ENCODE results near the gene SHC3.

SHC3 gene

DNA sequence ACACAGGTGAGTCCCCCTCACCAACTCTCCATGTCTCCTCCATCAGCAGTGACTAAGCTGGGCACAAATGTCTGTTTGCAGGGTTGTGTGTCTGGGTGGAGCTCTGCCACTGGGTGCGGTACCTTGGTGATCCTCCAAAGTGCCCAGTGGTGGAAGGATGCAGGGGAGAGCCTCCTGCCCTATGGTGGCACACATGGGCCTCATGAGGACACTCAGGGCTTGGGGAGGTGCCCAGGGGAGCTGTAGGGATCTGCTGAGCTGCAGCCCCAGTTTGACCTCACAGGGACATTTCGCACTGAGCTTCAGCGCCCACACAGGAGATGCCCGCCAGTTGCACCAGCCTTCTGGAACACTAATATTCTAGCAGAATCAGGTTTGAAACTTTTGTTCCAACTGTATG lies 157.9 kb downstream of the SHC3 start:
- DNase-seq, result no peak

DNA sequence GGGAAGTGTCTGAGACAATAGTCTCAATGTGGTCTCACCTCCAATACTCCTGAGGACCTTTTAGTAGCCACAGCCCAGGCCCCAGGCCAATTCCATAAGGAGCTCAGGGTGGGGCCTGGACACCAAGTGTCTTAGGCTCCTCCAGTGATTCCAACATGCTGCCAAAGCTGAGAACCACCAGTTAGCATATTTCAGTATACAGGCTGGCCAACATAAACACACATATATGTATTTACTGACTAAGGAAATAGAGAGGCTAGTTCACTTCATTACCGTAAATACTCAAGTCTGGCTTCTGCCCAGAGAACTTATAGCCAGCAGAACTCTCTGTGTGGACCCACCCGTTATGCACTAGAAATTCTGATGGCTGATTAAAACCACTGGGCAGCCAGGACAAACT lies 163.3 kb downstream of the SHC3 start:
- no peak for DNase-seq

DNA sequence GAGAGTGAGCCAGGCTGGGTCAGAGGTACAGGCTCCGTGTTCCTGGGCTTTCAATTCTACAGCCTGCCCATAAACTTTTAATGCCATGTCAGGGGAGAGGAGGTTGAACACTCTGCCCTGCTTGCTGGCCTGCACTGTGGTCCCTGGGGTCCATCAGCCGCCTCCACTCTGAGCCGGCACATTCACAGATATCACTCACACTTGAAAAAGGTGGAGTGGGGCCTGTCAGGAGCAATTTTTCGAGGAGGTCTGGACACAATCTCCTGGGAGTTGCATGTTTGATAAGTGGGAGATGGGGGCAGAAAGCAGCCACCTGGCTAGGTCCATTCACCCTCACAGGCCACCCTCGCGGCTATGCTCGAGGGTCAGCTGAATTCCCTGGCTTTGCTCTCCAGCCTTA lies 164.5 kb downstream of the SHC3 start:
- DNase-seq, result no peak

DNA sequence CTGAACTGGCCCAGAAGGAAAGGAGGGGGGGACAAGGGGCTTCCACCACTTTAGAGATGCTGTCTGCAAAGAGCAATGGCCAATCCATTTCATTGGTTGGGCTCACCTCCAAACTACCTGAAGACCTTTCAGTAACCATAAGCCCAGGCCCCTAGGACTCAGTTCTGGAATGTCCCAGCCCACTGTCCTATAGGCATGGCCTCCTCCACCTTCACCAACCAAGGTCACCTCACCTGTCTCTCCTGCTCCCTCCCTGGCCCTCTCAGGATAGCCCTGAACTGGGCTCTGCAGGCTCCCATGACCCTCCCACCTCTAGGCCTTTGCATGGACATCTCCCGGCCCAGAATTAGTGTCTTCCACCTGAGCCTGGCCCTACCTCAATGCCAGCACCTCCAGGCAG lies 165.0 kb downstream of the SHC3 start:
- DNase-seq, result no peak

DNA sequence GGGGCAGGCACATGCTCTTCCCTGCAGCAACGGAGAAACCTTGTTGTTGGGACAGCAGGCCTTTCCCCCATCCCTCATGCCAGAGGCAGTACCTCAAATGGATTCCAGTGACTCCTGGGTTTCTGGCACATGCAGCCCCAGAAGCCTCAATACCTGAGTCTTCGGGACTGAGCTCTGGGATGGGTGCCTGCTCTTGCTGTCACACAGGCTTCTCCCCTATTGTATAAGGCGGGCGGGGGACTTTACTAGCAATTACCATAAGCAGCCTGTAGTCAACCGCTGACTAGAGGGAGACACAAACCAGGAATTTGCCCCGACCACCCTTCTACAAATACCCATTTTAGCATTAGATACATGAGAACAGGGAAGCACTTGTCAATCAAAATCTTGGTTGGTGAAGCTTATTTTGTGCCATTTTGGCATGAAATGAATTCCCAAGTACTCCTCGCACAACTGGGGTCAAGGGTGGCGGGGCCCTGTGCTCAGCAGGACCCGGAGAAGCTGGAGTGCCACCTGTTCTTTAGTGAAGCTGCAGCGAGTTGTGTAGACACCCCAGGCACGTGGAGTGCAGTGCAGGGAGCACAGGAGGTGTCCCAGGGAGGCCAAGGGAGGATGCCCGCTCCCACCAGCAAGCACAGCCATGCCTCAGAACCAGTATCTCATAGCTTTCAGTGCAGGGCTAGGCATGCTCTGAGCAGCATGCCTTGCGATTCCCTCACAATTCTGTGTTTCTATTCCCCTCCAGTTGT lies 166.2 kb downstream of the SHC3 start:
- no peak for DNase-seq

DNA sequence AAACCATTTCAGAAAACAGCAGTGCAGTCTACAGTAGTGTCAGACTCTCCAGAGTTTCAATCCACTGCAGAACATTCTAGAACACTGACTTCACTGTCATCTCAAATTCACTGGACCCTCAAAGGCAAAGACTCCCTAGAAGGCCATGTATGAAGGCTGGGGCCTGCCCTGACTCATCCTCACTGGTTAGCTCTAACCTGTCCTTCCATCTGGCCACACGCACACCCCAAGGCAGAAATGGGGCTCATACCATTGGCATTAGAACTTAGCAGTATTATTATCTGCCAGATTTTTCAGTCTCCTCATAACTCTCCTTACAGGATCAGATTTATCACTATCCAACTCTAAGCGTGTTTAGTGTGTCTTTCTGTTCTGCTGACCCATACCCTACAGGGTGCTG lies 166.9 kb downstream of the SHC3 start:
- DNase-seq, result no peak

DNA sequence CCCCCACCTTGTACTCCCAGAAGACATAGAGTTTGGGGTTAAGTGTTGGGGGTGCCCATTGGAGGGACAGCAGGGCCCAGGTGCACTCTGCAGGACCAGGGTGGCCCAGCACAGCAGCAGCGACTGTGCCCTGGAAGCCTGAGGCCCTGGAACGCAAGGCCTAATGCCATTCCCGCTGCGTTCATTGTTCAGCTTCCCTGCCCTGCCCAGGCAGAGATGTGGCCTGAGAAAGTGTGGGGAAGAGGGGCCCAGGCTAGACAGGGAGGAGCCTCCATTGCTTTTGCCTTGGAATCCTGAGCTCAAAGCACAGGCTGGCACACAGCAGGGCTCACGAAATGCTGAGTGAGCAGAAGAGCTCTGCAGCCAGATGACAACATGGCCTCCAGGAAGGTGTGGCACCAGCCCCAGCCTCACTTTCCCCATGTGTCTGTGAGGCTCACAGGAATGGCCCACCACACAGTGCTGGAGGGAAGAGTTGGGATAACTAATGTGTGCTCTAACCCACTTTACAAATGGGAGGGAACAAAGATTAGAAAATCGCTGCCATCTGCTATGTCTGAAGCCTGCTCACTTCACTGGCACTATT lies 168.0 kb downstream of the SHC3 start:
- DNase-seq, result no peak

DNA sequence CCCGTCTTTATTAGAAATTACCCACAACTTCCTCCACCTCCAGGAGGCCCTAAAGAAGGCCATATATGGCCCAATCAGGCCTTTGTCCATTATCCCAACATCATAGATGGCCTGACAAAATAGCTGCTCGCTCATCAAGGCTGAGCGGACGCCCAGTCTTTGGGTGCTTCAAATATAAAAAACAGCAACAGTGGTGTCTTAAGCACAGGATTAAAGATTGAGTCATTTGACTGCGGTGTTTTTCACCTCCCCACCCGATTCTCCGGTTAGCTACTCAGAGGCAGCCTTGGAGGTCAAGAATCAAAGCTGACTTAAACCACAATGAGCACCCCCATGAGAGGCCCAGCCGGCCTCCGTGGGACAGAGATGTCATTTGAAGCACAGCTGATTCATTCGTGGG lies 168.6 kb downstream of the SHC3 start:
- DNase-seq, result no peak

DNA sequence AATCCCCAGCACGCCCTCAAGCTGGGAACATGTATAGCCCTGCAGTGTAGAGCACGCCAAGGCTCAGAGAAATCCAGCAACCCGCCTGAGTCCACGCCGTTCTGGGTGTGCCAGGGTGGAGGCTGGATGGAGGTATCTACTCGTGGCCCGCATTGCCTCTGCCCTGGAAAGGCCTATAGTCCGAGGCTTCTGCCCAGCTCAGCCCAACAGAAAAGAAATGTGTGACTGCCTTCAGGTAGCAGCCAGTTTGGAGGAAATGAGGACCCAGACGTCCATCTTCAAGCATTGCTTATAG lies 169.1 kb downstream of the SHC3 start:
- DNase-seq, result no peak

DNA sequence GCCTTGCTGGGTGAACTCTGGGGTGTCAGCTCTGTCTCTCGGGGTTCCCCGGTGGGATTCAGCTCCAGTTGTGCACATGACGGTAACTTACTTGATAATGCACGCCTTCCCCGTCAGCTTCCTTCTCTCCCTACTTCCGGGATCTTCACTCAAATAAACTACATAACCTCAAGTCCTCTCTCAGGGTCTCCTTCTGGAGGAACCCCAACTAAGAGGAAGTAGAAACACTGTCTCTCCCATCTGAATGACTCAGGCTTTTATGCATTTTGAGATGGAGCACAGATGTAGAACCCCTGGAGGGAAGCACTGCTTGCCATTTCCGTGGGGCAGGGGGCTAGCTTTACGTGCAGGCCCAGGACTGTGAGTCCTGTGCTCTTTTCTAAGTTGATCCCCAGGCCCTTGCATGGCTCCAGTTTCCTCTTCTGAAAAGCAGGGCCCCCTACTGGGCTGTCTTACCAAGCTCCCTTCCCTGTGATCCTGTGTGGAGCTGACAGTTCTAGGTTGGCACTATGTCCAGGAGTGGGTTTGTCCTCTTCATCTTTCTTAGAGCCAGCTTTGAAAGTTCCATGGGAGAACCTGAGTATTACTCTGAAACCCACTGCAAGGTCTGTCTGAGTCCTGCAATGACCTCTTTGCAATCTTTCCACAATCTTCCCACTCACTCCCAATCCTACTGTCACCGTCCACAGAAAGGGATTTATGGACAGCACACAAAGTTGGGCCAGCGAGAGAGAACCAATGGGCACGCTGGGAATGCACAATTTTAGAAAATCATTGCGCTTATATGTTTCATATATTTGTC lies 169.7 kb downstream of the SHC3 start:
- DNase-seq, result peak; percentile 52 to 66

DNA sequence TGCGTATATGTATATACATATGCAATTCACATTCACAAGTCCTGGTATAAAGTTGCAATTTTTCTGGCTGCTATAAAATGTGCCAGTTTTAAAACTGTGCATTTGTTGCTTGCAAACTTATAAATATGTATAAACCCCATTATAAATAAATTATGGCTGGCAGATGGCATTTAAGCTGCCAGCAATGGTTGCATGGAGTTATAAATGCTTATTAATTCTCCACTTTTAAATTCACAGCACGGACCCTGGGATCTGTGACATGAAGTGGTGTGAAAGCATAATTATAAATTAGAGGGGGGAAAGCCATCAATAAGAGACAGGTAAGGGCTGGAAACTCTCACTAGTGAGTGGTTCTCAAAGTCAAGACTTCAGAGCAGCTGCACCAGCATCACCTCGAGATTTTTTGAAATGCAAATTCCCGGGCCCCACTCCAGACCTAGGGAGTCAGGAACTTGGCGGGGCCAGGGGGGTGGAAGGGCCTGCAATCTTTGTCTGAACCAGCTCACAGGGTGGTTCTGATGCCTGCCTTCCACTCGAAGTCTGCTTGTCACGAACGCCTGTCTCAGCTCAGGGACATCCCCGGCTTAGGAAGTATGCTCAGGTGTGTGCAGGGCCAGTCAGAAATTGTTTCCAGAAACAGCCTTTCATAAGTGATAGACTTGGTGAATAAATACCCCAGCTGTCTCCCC lies 170.4 kb downstream of the SHC3 start:
- DNase-seq, result no peak

DNA sequence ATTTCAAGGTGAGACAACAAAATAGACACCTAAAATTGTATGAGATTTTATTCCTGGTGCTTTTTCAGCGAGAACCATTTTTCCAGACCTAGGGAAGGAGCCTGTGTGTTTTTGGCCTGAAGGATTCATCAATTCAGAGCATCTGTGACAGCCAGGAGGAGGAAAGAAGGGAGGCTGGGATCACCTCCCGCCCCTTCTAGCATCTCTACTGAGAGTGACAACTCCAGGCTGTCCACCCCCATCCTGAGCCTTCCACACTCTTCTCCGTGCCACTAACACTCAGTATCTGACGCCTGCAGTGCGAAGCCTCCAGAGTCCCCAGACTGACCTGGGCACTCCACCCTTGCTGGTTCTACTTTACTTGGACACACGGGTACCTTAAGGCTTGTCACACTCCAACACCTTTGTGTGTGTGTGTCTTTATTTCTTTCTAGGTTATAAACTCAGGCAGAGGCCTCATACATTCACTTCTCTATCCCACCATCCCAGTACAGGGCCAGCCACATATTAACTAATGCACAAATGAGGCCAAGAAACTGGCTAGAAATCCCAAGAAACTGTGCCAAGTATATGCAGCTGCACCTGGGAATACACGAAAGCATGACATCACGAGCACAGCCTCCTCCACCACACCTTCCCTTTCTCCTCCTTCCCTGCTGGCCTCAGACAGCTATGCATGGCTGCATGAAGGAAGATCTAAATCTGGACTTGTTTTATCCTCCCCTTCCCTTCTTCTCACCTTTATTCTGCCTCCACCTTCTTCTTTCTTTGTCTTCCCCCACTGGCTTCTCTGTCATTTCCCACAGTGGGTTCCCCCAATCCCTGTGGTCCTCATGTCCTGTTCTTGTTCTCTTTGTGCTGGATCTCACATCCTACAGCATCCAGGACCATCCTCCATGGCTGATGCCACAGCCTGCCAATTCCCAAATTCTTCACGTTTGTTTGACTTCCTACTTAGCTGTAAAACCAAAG lies 171.3 kb downstream of the SHC3 start:
- DNase-seq, result no peak

DNA sequence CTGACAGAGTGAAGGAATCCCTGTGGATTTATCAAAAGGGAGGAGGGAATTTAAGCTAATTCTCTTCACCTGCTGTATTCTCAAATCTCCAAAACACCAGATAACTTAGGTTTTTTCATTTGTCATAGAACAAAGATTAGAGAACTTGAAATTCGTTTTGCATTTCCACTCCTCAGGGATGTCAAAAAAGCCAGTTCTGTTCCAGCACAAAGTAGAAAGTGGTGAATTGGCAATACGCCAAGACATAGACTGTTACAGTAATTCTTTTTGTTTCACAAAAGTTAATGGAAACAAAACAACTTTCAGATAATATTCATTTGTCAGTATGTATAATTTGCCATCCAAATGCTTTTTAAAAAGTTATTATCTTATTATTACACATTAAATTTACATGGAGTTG lies 172.4 kb downstream of the SHC3 start:
- no peak for DNase-seq

DNA sequence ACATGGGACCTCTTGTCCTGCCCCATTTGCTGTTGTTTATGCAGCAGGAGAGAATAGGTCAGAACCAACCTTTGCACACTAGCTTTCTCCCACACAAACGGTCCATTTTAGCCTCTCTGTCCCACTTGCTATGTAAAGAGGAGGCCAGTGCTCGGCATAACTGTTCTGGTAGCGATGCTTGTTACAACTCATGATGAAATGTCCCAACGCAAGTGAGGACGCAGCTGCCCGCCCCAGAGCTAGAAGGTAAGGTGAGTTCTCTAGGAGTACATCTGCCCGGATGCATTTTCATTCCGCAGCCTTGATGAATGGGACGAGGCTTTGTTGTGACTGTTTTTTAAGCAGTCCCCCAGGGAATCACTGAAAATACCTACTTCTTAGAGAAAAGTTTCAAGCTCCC lies 173.3 kb downstream of the SHC3 start:
- no peak for DNase-seq

DNA sequence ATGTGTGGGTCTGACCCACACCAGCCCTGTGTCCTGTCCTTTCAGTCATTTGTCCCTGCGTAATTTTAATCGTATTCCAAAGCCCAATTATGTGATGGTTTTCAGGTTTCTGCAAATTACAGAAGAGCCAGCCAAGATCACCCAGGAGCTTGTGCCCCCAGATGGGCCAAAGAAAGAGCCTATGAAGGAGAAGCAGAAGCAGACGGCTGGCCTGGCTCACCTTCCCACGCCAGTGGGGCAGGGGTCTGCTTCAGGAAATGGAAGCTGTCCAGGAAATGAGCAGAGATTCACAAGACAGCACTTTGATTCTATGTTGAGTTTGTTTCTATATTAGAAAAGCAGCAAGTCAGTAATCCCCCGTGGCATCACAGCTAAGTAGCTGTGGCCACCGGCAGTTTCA lies 175.6 kb downstream of the SHC3 start:
- DNase-seq, result no peak

DNA sequence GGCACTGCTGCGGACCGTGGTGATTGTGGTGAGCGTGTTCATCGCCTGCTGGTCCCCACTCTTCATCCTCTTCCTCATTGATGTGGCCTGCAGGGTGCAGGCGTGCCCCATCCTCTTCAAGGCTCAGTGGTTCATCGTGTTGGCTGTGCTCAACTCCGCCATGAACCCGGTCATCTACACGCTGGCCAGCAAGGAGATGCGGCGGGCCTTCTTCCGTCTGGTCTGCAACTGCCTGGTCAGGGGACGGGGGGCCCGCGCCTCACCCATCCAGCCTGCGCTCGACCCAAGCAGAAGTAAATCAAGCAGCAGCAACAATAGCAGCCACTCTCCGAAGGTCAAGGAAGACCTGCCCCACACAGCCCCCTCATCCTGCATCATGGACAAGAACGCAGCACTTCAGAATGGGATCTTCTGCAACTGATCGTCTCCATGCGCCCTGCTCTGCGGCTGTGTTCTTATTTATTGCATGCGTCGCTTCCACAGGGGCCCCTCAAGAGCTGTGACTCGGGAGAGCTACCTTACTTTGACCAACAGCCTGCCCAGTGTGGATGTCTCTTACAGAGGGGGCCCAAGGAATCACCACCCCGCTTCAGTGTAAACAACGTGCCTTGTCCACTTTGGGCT lies 176.6 kb downstream of the SHC3 start:
- no peak for DNase-seq

DNA sequence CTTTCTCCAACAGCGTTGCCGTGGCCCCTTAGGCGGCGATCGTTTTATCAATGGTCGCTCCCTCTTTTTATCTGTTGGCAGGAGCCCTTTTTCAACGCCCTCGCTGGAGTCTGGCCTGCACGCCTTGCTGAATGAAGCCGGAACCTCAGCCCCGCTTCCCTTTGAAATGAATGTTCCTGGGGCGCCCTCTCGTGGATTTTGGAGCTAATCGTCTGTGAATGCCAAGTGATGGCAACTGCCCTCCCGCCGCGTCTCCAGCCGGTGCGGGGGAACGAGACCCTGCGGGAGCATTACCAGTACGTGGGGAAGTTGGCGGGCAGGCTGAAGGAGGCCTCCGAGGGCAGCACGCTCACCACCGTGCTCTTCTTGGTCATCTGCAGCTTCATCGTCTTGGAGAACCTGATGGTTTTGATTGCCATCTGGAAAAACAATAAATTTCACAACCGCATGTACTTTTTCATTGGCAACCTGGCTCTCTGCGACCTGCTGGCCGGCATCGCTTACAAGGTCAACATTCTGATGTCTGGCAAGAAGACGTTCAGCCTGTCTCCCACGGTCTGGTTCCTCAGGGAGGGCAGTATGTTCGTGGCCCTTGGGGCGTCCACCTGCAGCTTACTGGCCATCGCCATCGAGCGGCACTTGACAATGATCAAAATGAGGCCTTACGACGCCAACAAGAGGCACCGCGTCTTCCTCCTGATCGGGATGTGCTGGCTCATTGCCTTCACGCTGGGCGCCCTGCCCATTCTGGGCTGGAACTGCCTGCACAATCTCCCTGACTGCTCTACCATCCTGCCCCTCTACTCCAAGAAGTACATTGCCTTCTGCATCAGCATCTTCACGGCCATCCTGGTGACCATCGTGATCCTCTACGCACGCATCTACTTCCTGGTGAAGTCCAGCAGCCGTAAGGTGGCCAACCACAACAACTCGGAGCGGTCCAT lies 177.4 kb downstream of the SHC3 start:
- DNase-seq, result peak; percentile 87 to 92

DNA sequence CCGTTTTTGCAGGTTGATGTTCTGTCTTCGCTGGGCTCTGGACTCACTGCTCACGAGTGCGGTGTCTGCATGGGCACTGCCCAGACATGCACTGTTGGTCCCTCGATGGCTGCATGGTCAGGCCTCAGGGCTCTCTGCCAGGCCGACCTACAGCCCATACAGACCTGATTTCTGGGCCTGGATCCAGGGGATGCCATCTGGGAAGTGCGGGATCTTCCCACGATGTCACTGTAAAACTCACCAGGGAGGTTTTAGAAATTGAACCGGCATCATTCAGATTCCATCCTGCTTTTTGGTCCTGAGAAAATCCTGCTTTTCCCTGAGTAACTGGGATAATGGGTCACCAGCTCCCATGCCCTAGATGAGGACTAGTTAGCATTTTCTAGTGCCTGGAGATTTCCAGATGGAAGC lies 178.2 kb downstream of the SHC3 start:
- no peak for DNase-seq

DNA sequence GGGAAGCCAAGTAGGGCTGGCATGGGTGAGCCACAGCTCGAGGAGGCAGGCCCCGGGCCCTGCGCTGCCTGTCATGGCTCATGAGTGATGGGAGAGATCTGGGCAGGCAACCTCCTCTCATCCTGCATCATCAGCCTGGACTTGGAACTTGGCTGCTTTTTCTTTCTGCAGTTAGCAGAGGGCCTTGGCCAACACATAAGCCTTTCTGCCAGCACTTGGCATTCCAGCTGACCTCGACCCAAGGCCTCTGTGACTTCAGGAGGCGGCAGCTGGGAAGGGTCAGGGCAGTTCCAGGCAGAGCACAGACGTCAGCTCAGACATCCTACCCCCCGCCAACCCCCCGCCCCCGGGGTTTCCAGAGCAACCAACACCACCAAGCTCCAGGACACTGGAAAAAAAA lies 179.7 kb downstream of the SHC3 start:
- DNase-seq, result no peak

DNA sequence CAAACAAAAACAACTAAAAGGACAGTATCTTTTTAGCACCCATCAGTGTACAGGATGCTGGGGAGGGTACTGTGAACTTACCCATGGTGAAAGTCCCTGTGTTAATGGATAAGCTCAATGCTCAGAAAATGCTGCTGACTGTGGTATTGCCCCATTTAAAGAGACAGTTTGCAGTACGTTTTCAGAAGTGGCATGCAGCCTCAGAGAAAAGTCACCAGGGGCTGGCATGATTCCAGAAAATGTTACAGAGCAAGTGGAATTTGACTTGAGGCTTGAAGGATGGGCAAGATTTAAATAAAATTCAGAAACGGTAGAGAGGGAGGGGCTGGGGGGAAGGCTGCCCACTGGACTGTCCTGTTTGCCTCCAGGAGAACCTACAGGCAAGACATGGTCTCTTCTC lies 180.1 kb downstream of the SHC3 start:
- DNase-seq, result no peak

DNA sequence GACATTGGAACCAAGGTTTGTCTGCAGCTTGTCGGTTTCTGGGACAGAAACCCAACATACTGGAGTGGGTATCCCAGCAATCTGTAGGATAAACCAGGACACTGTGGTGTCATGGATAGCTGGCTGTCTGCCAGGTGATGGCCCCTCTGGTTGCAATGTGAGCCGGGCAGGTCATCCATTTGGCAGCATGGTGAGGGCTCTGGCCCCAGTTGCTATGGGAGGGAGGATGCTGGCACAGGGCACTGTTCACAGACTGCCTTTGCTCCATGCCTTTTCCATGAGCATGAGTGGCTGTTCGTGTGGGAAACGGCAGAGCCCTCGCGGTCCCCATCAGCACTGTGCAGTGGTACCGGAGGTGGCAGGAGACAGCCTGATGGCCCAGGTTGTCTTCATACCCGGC lies 181.0 kb downstream of the SHC3 start:
- no peak for DNase-seq

All from Kasumi-1 (cell line).